Measurements from ENCODE around the gene SH3RF3. TPM values are rescaled to one million over a fixed set of nuclear protein-coding genes. Genes with fewer than 3 reads are reported as not detected.
A peak's percentile ranks its signal among the peaks of the same experiment; 100 is the strongest.

Gene SH3RF3
- total RNA-seq, 2 donors from 2014 or later, result 1.5 to 1.8 TPM

DNA sequence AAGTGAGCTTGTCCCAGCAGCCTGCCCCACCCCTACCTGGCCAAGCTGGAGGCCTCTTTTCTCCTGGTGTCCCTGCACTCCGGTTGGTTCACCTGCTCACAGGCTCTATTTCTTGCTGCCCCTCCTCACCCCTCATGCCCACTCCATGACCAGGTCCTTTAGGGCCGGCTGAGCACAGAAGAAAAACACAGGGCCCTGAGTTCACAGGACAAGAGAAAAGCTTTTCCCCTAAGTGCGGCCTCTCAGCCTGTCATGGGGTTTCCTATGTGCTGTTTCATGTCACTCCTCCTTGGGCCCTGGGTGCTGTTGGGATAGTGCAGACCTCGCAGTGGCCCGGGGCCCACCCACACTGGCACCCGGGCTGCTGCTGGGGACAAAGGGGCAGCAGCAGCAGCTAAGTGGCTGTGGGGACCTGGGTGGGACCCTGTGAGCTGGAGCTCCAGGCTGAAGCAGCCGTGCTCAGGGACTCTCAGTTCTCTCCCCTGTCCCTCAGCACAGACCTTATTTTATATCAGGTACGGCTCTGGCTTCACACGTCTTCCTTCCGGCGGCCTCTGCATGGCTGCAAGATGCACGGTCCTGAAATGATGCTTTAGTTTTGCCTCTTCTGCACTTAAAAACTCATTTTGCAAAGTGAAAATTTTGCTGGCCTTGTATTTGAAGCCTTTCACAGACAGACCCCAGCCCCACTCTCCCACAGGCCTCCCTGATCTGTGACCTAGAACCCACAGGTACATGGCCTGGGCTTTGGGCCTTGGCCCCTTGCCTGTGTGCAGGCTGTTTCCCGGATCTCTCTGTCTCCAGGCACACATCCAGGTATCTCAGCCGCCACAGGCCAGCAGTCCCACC lies 71.8 kb downstream of the SH3RF3 start:
- peaks cover 30% of the 10 kb centered on the region for H3K4me1 ChIP-seq (ENCODE audit: control insufficient read depth, insufficient read depth, low read length)
- H3K9ac ChIP-seq (ENCODE audit: extremely low read depth, low read length, poor library complexity, severe bottlenecking), result no peak overlapping the region
- H3K27ac ChIP-seq (ENCODE audit: low read depth, low read length), result no peak overlapping the region
- H3K9me3 ChIP-seq (ENCODE audit: control insufficient read depth, low read length), result no peaks in the 10 kb centered on the region
- Mint-ChIP-seq H3K9me3 (no peaks in the 10 kb centered on the region), H3K27me3 (ENCODE audit: insufficient read depth) (peaks cover 20% of the 10 kb centered on the region), H3K4me1 (peaks cover 49% of the 10 kb centered on the region), H3K4me3 (no peak overlapping the region), H3K36me3 (ENCODE audit: low read depth) (no peaks in the 10 kb centered on the region), H3K27ac (no peak overlapping the region)
- TF ChIP-seq, protein P1, sequence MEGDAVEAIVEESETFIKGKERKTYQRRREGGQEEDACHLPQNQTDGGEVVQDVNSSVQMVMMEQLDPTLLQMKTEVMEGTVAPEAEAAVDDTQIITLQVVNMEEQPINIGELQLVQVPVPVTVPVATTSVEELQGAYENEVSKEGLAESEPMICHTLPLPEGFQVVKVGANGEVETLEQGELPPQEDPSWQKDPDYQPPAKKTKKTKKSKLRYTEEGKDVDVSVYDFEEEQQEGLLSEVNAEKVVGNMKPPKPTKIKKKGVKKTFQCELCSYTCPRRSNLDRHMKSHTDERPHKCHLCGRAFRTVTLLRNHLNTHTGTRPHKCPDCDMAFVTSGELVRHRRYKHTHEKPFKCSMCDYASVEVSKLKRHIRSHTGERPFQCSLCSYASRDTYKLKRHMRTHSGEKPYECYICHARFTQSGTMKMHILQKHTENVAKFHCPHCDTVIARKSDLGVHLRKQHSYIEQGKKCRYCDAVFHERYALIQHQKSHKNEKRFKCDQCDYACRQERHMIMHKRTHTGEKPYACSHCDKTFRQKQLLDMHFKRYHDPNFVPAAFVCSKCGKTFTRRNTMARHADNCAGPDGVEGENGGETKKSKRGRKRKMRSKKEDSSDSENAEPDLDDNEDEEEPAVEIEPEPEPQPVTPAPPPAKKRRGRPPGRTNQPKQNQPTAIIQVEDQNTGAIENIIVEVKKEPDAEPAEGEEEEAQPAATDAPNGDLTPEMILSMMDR (conservative IDR thresholded peaks at IDR 0.05), result no peak
- DNase-seq, result no peak
- H3K36me3 ChIP-seq (ENCODE audit: control insufficient read depth, insufficient read depth, low read length), result no peaks in the 10 kb centered on the region
- 91 to 97% methylated on average over 6 to 14 of the region's 14 CpGs for WGBS, 2 experiments (ENCODE audit: insufficient coverage in 1 of 2, insufficient read length in 1 of 2)
- H3K4me3 ChIP-seq (ENCODE audit: low read length), result no peak overlapping the region
- no peaks in the 10 kb centered on the region for H3K27me3 ChIP-seq (ENCODE audit: control insufficient read depth, insufficient read depth, low read length, poor library complexity, severe bottlenecking)

DNA sequence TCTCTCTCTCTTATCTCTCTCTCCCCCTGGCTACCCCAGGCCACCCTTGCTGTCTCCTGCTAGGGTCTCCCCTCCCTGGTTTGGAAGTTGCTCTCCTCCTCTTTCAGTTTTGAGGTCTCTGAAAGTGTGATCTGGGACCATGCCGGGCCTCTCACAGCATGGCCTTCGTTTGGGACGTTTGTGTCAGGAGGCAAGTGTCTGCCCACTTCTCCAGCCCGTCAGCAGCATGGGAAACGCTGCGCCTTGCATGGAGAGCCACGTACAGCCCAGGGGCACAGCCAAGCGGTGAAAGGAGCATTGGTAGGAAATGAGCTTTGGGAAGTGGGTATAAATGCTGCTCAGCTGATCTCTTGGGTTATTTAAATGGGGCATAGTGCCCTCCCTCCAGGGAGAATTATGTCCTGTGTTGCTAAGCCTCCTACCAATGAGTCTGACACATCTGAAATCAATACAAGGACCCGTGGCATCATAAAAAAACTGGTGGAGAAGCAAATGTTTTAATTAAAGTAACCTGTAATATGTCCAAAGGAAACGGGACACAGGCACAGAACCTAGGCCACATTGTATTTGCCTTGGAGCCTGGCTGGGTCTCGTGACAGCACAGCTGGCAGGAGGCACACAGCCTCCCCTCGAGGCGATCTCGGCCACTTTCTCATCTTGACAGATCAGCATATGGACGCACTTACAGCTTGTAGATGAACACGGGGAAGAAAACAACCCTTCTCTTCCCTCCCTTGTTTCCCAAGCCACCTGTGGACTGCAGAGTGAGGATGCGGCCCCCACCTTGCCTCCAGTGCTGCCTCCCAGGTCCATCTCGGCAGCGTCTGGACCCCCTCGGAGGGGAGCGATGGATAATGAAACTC lies 72.7 kb downstream of the SH3RF3 start:
- Histone ChIP-seq H3K27me3 (ENCODE audit: control insufficient read depth, insufficient read depth, low read length, poor library complexity, severe bottlenecking) (no peaks in the 10 kb centered on the region), H3K4me3 (ENCODE audit: low read length) (no peak overlapping the region), H3K9me3 (ENCODE audit: control insufficient read depth, low read length) (no peaks in the 10 kb centered on the region), H3K36me3 (ENCODE audit: control insufficient read depth, insufficient read depth, low read length) (no peaks in the 10 kb centered on the region), H3K4me1 (ENCODE audit: control insufficient read depth, insufficient read depth, low read length) (peaks cover 26% of the 10 kb centered on the region), H3K9ac (ENCODE audit: extremely low read depth, low read length, poor library complexity, severe bottlenecking) (no peak overlapping the region), H3K27ac (ENCODE audit: low read depth, low read length) (no peak overlapping the region)
- Mint-ChIP-seq H3K36me3 (ENCODE audit: low read depth) (no peaks in the 10 kb centered on the region), H3K4me1 (peaks cover 49% of the 10 kb centered on the region), H3K4me3 (no peak overlapping the region), H3K9me3 (no peaks in the 10 kb centered on the region), H3K27ac (no peak overlapping the region), H3K27me3 (ENCODE audit: insufficient read depth) (peaks cover 23% of the 10 kb centered on the region)
- DNase-seq, result peak; percentile 42
- 89 to 90% methylated on average over 2 to 21 of the region's 21 CpGs for WGBS, 2 experiments (ENCODE audit: insufficient coverage in 1 of 2, insufficient read length in 1 of 2)
- TF ChIP-seq, protein P1 (conservative IDR thresholded peaks at IDR 0.05), result no peak

DNA sequence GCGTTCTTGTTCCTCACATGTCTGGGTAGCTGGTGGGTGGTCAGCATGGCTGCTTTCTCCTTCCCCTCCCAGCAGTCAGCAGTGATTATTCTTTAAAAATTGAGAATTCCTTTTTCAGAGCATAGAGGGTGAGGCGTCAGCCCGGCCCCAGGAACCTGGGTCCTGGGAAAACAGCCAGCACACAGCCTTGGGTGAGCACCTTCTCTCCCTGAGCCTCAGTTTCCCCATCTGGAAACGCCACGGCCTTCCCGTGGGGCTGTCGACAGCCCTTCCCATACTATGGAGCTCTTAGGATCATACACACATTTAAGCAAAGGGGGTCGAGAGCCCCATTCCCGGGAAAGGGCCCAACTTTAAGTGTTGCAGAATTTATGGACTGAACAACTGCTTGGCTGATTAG lies 73.5 kb downstream of the SH3RF3 start:
- H3K27ac ChIP-seq (ENCODE audit: low read depth, low read length), result no peak overlapping the region
- H3K9me3 Mint-ChIP-seq, result no peaks in the 10 kb centered on the region
- H3K36me3 Mint-ChIP-seq (ENCODE audit: low read depth), result no peaks in the 10 kb centered on the region
- peaks cover 44% of the 10 kb centered on the region for H3K4me1 Mint-ChIP-seq
- DNase-seq, result no peak
- H3K27me3 ChIP-seq (ENCODE audit: control insufficient read depth, insufficient read depth, low read length, poor library complexity, severe bottlenecking), result no peaks in the 10 kb centered on the region
- H3K27ac Mint-ChIP-seq, result no peak overlapping the region
- no peaks in the 10 kb centered on the region for H3K9me3 ChIP-seq (ENCODE audit: control insufficient read depth, low read length)
- H3K4me3 ChIP-seq (ENCODE audit: low read length), result no peak overlapping the region
- TF ChIP-seq, protein P1 (conservative IDR thresholded peaks at IDR 0.05), result no peak
- no peak overlapping the region for H3K9ac ChIP-seq (ENCODE audit: extremely low read depth, low read length, poor library complexity, severe bottlenecking)
- no peaks in the 10 kb centered on the region for H3K36me3 ChIP-seq (ENCODE audit: control insufficient read depth, insufficient read depth, low read length)
- H3K4me3 Mint-ChIP-seq, result no peak overlapping the region
- peaks cover 26% of the 10 kb centered on the region for H3K4me1 ChIP-seq (ENCODE audit: control insufficient read depth, insufficient read depth, low read length)
- H3K27me3 Mint-ChIP-seq (ENCODE audit: insufficient read depth), result peaks cover 23% of the 10 kb centered on the region
- WGBS, 2 experiments (ENCODE audit: insufficient coverage in 1 of 2, insufficient read length in 1 of 2), result 92 to 94% methylated on average over 5 to 9 of the region's 9 CpGs
